Thyroid gland (tissue), 4 donors: ENCODE measurements around the gene KLHL41. TPM values are rescaled to one million over a fixed set of nuclear protein-coding genes. Genes with fewer than 3 reads are reported as not detected.

Experiments
- DNase-seq, 2 donors: peaks; one replicate each; pipeline ENCODE4 v3.0.0-alpha.2; 2019
- H3K27ac ChIP-seq, 3 donors: fragments of 200-600 bp; sonication (generic); 1 replicate in 2 of 3; 2 replicates in 1 of 3; pipeline ENCODE4 v1.5.1; 2016 to 2019; ENCODE audit warnings: mild to moderate bottlenecking in 1 of 3, moderate library complexity in 1 of 3
- H3K27me3 ChIP-seq: fragments of 200-600 bp; sonication (generic); one replicate; pipeline ENCODE4 v1.5.1; 2019
- H3K36me3 ChIP-seq, 2 donors: fragments of 200-600 bp; sonication (generic); one replicate each; pipeline ENCODE4 v1.5.1; 2016 to 2019
- H3K4me1 ChIP-seq, 2 donors: fragments of 200-600 bp; sonication (generic); one replicate each; pipeline ENCODE4 v1.5.1; 2017 to 2019
- H3K4me3 ChIP-seq, 3 donors: fragments of 200-600 bp; sonication (generic); replicated peaks in 1 of 3; 1 replicate in 2 of 3; 2 replicates in 1 of 3; pipeline ENCODE4 v1.5.1; 2016; ENCODE audit warnings: mild to moderate bottlenecking in 1 of 3
- H3K9me3 ChIP-seq: fragments of 200-600 bp; sonication (generic); one replicate; pipeline ENCODE4 v1.5.1; 2017
- POLR2A ChIP-seq, 2 donors: fragments of 450-650 bp; IDR thresholded peaks; one replicate each; pipeline ENCODE4 v1.6.1; 2017; ENCODE audit warnings: antibody characterized with exemption in 2 of 2, mild to moderate bottlenecking in 2 of 2, moderate library complexity in 1 of 2
- WGBS, 2 donors: methylation state at CpG; one replicate each; pipeline ENCODE4 v1.1.5; 2017; 5-methylcytosine and 5-hydroxymethylcytosine counted together
- intact Hi-C: fragments of 100-400 bp; cut with DNase I; formaldehyde crosslinking; loops from one replicate; pipeline ENCODE4 v1.15.1; 2023
- total RNA-seq, 4 donors: library from RNA; depleted of rRNA; stranded (reverse); fragments of >200 nt; gene quantifications; one replicate each; pipeline ENCODE4 v1.2.3, GENCODE V29; 2016
- TF ChIP-seq, protein P1 (sequence below), 6 experiments: fragments of 200-600 bp in 3 of 6; fragments of 450-650 bp in 3 of 6; sonication (generic) in 3 of 6; IDR thresholded peaks; one replicate each; pipeline ENCODE4 v1.5.1; 2016 to 2019; ENCODE audit warnings: antibody characterized with exemption in 6 of 6, mild to moderate bottlenecking in 2 of 6, inconsistent platforms in 1 of 6, moderate library complexity in 1 of 6

KLHL41 gene
- total RNA-seq, 4 donors from 2014 or later, result 1.9 to 4.9 (median 2.7) TPM

DNA sequence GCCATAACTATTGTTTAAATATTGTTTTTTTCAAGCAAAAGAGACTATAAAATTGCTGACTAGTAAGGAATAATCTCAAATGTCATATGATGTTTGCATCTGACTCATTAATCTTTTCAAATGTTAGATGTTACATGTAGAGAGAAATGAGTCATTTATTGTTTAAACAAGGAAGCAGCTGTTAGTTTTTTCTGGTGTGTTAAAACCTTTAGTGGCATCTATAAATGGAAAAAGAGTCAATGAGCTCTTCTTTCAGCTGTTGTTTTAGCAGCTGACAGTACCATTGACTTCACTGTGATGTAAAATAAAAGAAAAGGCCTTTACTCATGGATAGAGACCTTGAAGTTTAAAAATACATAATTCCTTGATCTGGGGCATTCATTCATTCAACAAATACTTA is 1.8 kb upstream of the KLHL41 start:
- TF ChIP-seq POLR2A (IDR thresholded peaks at IDR 0.05), result no peak
- TF ChIP-seq, protein P1, sequence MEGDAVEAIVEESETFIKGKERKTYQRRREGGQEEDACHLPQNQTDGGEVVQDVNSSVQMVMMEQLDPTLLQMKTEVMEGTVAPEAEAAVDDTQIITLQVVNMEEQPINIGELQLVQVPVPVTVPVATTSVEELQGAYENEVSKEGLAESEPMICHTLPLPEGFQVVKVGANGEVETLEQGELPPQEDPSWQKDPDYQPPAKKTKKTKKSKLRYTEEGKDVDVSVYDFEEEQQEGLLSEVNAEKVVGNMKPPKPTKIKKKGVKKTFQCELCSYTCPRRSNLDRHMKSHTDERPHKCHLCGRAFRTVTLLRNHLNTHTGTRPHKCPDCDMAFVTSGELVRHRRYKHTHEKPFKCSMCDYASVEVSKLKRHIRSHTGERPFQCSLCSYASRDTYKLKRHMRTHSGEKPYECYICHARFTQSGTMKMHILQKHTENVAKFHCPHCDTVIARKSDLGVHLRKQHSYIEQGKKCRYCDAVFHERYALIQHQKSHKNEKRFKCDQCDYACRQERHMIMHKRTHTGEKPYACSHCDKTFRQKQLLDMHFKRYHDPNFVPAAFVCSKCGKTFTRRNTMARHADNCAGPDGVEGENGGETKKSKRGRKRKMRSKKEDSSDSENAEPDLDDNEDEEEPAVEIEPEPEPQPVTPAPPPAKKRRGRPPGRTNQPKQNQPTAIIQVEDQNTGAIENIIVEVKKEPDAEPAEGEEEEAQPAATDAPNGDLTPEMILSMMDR (IDR thresholded peaks at IDR 0.05), result no peak
- no peak overlapping the region for H3K4me3 ChIP-seq
- intact Hi-C loops, result no loop called here

GRCh38 chr2:169509955-169510354 is 453 bp downstream of the KLHL41 start:
- Histone ChIP-seq H3K4me3 (no peak overlapping the region), H3K27me3 (no peaks in the 10 kb centered on the region), H3K9me3 (no peaks in the 10 kb centered on the region), H3K27ac (no peak overlapping the region), H3K4me1 (peaks cover 7 to 8% of the 10 kb centered on the region in 2 donors), H3K36me3 (no peaks in the 10 kb centered on the region)
- WGBS, 2 donors, result 95 to 97% methylated on average over 8 of the region's 8 CpGs
- TF ChIP-seq, protein P1 (IDR thresholded peaks at IDR 0.05), result no peak
- TF ChIP-seq POLR2A (IDR thresholded peaks at IDR 0.05), result no peak
- DNase-seq, result no peak
- intact Hi-C loops, result no loop called here

More for the DNA sequence above, 1.8 kb upstream of the KLHL41 start:
- Histone ChIP-seq H3K9me3 (no peaks in the 10 kb centered on the region), H3K27me3 (no peaks in the 10 kb centered on the region), H3K27ac (no peak overlapping the region), H3K36me3 (peaks cover 0 to 7% of the 10 kb centered on the region in 2 donors), H3K4me1 (peaks cover 6% of the 10 kb centered on the region in 2 donors)
- DNase-seq, result no peak

DNA sequence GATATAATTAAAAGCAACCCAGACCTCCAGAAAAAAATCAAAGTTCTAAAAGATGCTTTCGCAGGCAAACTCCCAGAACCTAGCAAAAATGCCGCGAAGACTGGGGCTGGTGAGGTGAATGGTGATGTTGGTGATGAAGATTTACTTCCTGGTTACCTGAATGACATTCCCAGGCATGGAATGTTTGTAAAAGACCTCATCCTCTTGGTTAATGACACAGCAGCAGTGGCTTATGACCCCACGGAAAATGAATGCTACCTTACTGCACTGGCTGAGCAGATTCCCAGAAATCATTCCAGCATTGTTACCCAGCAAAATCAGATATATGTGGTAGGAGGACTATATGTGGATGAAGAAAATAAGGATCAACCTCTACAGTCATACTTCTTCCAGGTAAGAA is 994 bp downstream of the KLHL41 start:
- Histone ChIP-seq H3K4me1 (peaks cover 7 to 12% of the 10 kb centered on the region in 2 donors), H3K9me3 (no peaks in the 10 kb centered on the region), H3K4me3 (no peak overlapping the region), H3K27ac (no peak overlapping the region), H3K36me3 (no peaks in the 10 kb centered on the region), H3K27me3 (no peaks in the 10 kb centered on the region)
- 95 to 98% methylated on average over 4 of the region's 4 CpGs for WGBS, 2 donors
- TF ChIP-seq POLR2A (IDR thresholded peaks at IDR 0.05), result no peak
- TF ChIP-seq, protein P1 (IDR thresholded peaks at IDR 0.05), result no peak
- intact Hi-C loops, result no loop called here
- DNase-seq, result no peak

- intact Hi-C loops, result no loop called here
- H3K4me3 ChIP-seq, result no peak overlapping the region
- no peak for DNase-seq
- H3K36me3 ChIP-seq, result no peaks in the 10 kb centered on the region
- no peaks in the 10 kb centered on the region for H3K9me3 ChIP-seq
- no peak for TF ChIP-seq POLR2A (IDR thresholded peaks at IDR 0.05)
- TF ChIP-seq, protein P1 (IDR thresholded peaks at IDR 0.05), result no peak
- H3K27ac ChIP-seq, result no peak overlapping the region
- H3K27me3 ChIP-seq, result no peaks in the 10 kb centered on the region
- peaks cover 12 to 13% of the 10 kb centered on the region in 2 donors for H3K4me1 ChIP-seq
- WGBS, 2 donors, result 92 to 94% methylated on average over 1 of the region's 1 CpG
Measured at GRCh38 chr2:169511818-169512217, 2.3 kb downstream of the KLHL41 start.

GRCh38 chr2:169512525-169512924 is 3.0 kb downstream of the KLHL41 start:
- no peaks in the 10 kb centered on the region for H3K36me3 ChIP-seq

More at GRCh38 chr2:169512525-169512924, 3.0 kb downstream of the KLHL41 start:
- no peak overlapping the region for H3K27ac ChIP-seq
- H3K27me3 ChIP-seq, result no peaks in the 10 kb centered on the region
- no peak for DNase-seq
- TF ChIP-seq, protein P1 (IDR thresholded peaks at IDR 0.05), result no peak
- TF ChIP-seq POLR2A (IDR thresholded peaks at IDR 0.05), result no peak
- peaks cover 12 to 13% of the 10 kb centered on the region in 2 donors for H3K4me1 ChIP-seq
- H3K9me3 ChIP-seq, result no peaks in the 10 kb centered on the region
- no peak overlapping the region for H3K4me3 ChIP-seq
- 72 to 82% methylated on average over 2 of the region's 2 CpGs for WGBS, 2 donors
- intact Hi-C loops, result no loop called here
